Endothelial cell of umbilical vein (primary cell): ENCODE results near the gene ARNT2. TPM values are rescaled to one million over a fixed set of nuclear protein-coding genes. Genes with fewer than 3 reads are reported as not detected.

Experiments
- BruUV-seq: library from RNA; stranded (reverse); fragments of 400-500 nt; replicated peaks from 2 replicates; lab custom pipeline; 2021; lab: Mats Ljungman, UMichigan
- CTCF ChIA-PET: fragments of 300-600, 350-600 bp; sonication (Branson Sonifier 250); formaldehyde crosslinking; loops from one replicate; lab custom pipeline; 2021; ENCODE audit warnings: antibody characterized with exemption, inconsistent platforms; lab: Charles Lee
- POLR2A ChIA-PET: fragments of 300-600, 350-600 bp; sonication (Branson Sonifier 250); formaldehyde crosslinking; loops from one replicate; lab custom pipeline; 2021; ENCODE audit warnings: antibody characterized with exemption, inconsistent platforms; lab: Charles Lee
- DNase-seq: peaks from one replicate; pipeline ENCODE4 v3.0.0-alpha.2; 2011; ENCODE audit warnings: low read depth, low spot score
- FAIRE-seq: peaks from 2 replicates; lab custom pipeline; 2011; peaks lifted over from hg19 to GRCh38; lab: Jason Lieb, UNC
- H2AFZ ChIP-seq: 2 replicates; pipeline ENCODE4 v1.6.0; 2012; ENCODE audit warnings: low read depth, low read length, control low read depth, inconsistent platforms
- H3K27ac ChIP-seq: 2 replicates; pipeline ENCODE4 v1.5.1; 2011; ENCODE audit warnings: low read depth, mild to moderate bottlenecking, control low read depth, low read length, moderate library complexity; ENCODE audit not compliant: insufficient read depth
- H3K27me3 ChIP-seq, 2 experiments: 2 replicates each; pipeline versions ENCODE4 v1.6.0 to v1.6.1; 2011; ENCODE audit warnings: low read length in 2 of 2, mixed read lengths in 1 of 2; ENCODE audit not compliant: control insufficient read depth in 2 of 2, insufficient read depth in 2 of 2
- H3K36me3 ChIP-seq, 2 experiments: 2 replicates in 1 of 2; 3 replicates in 1 of 2; pipeline ENCODE4 v1.5.1; 2011; ENCODE audit warnings: low read length in 2 of 2, mild to moderate bottlenecking in 1 of 2, moderate library complexity in 1 of 2; ENCODE audit not compliant: control insufficient read depth in 2 of 2, insufficient read depth in 2 of 2; ENCODE audit errors: extremely low read depth in 1 of 2
- H3K4me1 ChIP-seq: 3 replicates; pipeline ENCODE4 v1.5.1; 2011; ENCODE audit warnings: mild to moderate bottlenecking, low read length; ENCODE audit not compliant: control insufficient read depth, insufficient read depth; ENCODE audit errors: extremely low read depth
- H3K4me2 ChIP-seq: 2 replicates; pipeline ENCODE4 v1.6.1; 2011; ENCODE audit warnings: low read length, control low read depth, mixed read lengths; ENCODE audit not compliant: insufficient read depth
- H3K4me3 ChIP-seq, 3 experiments: fragments of 200-600 bp in 1 of 3; sonication (generic), shearing (Covaris generic) in 1 of 3; replicated peaks in 1 of 3; 2 replicates each; pipeline ENCODE4 v1.5.1; 2011 to 2016; ENCODE audit warnings: control low read depth in 3 of 3, low read length in 3 of 3, mild to moderate bottlenecking in 2 of 3, inconsistent platforms in 1 of 3, low read depth in 1 of 3, moderate library complexity in 1 of 3; ENCODE audit not compliant: insufficient read depth in 1 of 3
- H3K79me2 ChIP-seq: 2 replicates; pipeline ENCODE4 v1.6.0; 2012; ENCODE audit warnings: low read length, inconsistent platforms; ENCODE audit not compliant: control insufficient read depth, insufficient read depth
- H3K9ac ChIP-seq: replicated peaks from 2 replicates; pipeline ENCODE3; 2011; ENCODE audit warnings: low read length, control low read depth; ENCODE audit not compliant: insufficient read depth; ENCODE audit errors: extremely low read depth
- H3K9me1 ChIP-seq: replicated peaks from 3 replicates; pipeline ENCODE4 v1.6.0; 2011; ENCODE audit warnings: mild to moderate bottlenecking, low read length; ENCODE audit not compliant: control insufficient read depth, insufficient read depth; ENCODE audit errors: extremely low read depth
- H3K9me3 ChIP-seq: replicated peaks from 2 replicates; pipeline ENCODE4 v1.5.1; 2012; ENCODE audit warnings: low read length, inconsistent platforms; ENCODE audit not compliant: control insufficient read depth, insufficient read depth
- H4K20me1 ChIP-seq: replicated peaks from 2 replicates; pipeline ENCODE3; 2011; ENCODE audit warnings: mild to moderate bottlenecking, low read length; ENCODE audit not compliant: control insufficient read depth, insufficient read depth; ENCODE audit errors: extremely low read depth
- EZH2 ChIP-seq: IDR thresholded peaks from 2 replicates; pipeline ENCODE4 v1.6.1; 2012; ENCODE audit warnings: borderline replicate concordance, low read depth, mild to moderate bottlenecking, moderate library complexity, low read length, inconsistent platforms; ENCODE audit not compliant: severe bottlenecking
- FOS ChIP-seq: IDR thresholded peaks from 2 replicates; pipeline ENCODE4 v1.6.1; 2011; ENCODE audit warnings: mild to moderate bottlenecking, low read length, moderate library complexity, borderline replicate concordance; ENCODE audit not compliant: insufficient read depth
- GATA2 ChIP-seq: IDR thresholded peaks from 2 replicates; pipeline ENCODE4 v1.7.0; 2011; ENCODE audit warnings: low read depth, mild to moderate bottlenecking, moderate library complexity, mixed read lengths, low read length; ENCODE audit not compliant: insufficient read length, insufficient read depth
- JUN ChIP-seq: IDR thresholded peaks from 2 replicates; pipeline ENCODE4 v1.6.1; 2011; ENCODE audit warnings: borderline replicate concordance, low read depth; ENCODE audit not compliant: insufficient read length, insufficient read depth
- MYC ChIP-seq: IDR thresholded peaks from one replicate; pipeline ENCODE4 v1.6.1; 2011; ENCODE audit warnings: mild to moderate bottlenecking, low read depth, low read length
- POLR2A ChIP-seq: IDR thresholded peaks from 2 replicates; pipeline ENCODE4 v1.6.1; 2012; ENCODE audit warnings: low read depth, mild to moderate bottlenecking, control low read depth, low read length
- POLR2AphosphoS5 ChIP-seq: IDR thresholded peaks from 2 replicates; pipeline ENCODE4 v1.6.1; 2012; ENCODE audit warnings: low read depth, mild to moderate bottlenecking, control low read depth, low read length, moderate library complexity; ENCODE audit not compliant: insufficient read depth
- dilution Hi-C: fragments of 300-500 bp; cut with MboI; formaldehyde crosslinking; loops from one replicate; pipeline ENCODE4 v1.15.0; 2019; ENCODE audit warnings: low sequenced_read_pairs; ENCODE audit not compliant: extremely low pct_ligation_motif_present
- intact Hi-C: fragments of 100-400 bp; cut with micrococcal nuclease; formaldehyde crosslinking; loops from one replicate; pipeline ENCODE4 v1.10.0; 2022
- polyA plus RNA-seq, 4 experiments: library from polyadenylated mRNA; depleted of rRNA in 3 of 4; stranded (reverse) in 3 of 4; unstranded in 1 of 4; fragments of >200 nt; gene quantifications; 2 replicates each; pipeline versions ENCODE4 v1.2.1 to v1.2.3, GENCODE V29; 2011 to 2012; ENCODE audit warnings: missing spikeins in 1 of 4
- total RNA-seq: library from RNA; stranded (reverse); gene quantifications from 2 replicates; pipeline ENCODE4 v1.2.3, GENCODE V29; 2021
- TF ChIP-seq, protein P1 (sequence below): IDR thresholded peaks from 2 replicates; pipeline ENCODE4 v1.6.1; 2011; ENCODE audit not compliant: insufficient read depth, insufficient read length

ARNT2 gene
- total and polyA plus RNA-seq, 2 donors (not counting 3 experiments of a cell fraction or from before 2014, with no cell fraction given): 0.03 to 0.20 TPM

DNA sequence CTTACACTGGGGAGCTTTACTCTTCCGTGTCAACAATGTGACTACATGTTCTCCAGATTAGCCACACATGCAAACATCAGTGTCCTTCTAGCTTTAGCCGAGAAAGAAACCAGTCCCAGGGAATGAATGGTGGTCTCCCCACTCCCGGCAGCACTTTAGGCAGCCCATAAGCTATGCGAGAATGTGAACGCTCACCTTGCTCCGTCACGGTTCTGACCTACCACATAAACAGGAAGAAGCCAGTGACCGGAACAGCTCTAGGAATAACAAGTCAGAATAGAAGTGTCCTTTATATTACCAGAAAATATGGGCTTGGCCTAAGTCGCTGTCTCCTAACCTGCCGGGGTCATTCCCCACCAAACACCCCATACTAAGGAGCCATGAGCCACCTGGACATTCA, 192.9 kb downstream of the ARNT2 start:
- no peaks in the 10 kb centered on the region for H3K9me1 ChIP-seq
- H3K4me2 ChIP-seq: no peak overlapping the region
- peaks cover 4% of the 10 kb centered on the region for H3K9me3 ChIP-seq
- no peaks in the 10 kb centered on the region for H3K79me2 ChIP-seq
- no peak overlapping the region for H2AFZ ChIP-seq
- no peaks in the 10 kb centered on the region for H4K20me1 ChIP-seq
- no TSS peak for BruUV-seq
- TF ChIP-seq JUN: no peak
- dilution Hi-C loops: no loop called here
- FAIRE-seq (peak; percentile 15), DNase-seq (no peak)
- H3K4me3 ChIP-seq: no peak overlapping the region
- H3K36me3 ChIP-seq: no peaks in the 10 kb centered on the region
- intact Hi-C loops: no loop called here
- CTCF ChIA-PET: interaction anchor here (0.7 to 2.6 kb wide), 2 partner anchors 29 to 179 kb away, joined by 3 to 12 read pairs; no protein-coding TSS in a partner anchor
- no peaks in the 10 kb centered on the region for H3K27me3 ChIP-seq
- POLR2A ChIA-PET: interaction anchor here (1.0 kb wide), 1 partner anchor 9 kb away, joined by 3 read pairs; no protein-coding TSS in a partner anchor
- H3K4me1 ChIP-seq: peaks cover 9% of the 10 kb centered on the region
- H3K9ac ChIP-seq: no peak overlapping the region
- no peak overlapping the region for H3K27ac ChIP-seq

DNA sequence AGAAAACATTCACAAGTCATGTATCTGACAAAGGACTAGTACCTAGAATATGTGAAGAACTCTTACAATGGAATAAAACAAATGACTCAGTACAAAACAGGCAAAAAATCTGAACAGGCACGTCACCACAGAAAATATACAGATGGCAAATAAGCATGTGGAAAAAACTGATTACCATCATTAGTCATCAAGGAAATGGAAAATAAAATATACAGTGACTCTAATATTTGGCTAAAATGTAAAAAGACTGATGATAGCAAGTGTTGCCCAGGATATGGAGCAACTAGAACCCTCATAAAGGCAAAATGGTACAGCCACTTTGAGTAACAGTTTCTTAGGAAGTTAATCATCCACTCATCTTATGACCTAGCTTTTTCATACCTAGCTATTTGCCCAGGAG, 195.2 kb downstream of the ARNT2 start:
- Histone ChIP-seq H3K4me2 (no peak overlapping the region), H3K9me3 (peaks cover 4% of the 10 kb centered on the region), H3K79me2 (no peaks in the 10 kb centered on the region), H3K9ac (no peak overlapping the region), H3K4me3 (no peak overlapping the region), H3K27me3 (no peaks in the 10 kb centered on the region), H4K20me1 (no peaks in the 10 kb centered on the region), H2AFZ (no peak overlapping the region), H3K4me1 (peaks cover 9% of the 10 kb centered on the region), H3K27ac (no peak overlapping the region), H3K9me1 (no peaks in the 10 kb centered on the region), H3K36me3 (no peaks in the 10 kb centered on the region)
- no TSS peak for BruUV-seq
- ChIA-PET CTCF (no interaction called here), POLR2A (no interaction called here)
- TF ChIP-seq POLR2A: no peak
- TF ChIP-seq, protein P1, sequence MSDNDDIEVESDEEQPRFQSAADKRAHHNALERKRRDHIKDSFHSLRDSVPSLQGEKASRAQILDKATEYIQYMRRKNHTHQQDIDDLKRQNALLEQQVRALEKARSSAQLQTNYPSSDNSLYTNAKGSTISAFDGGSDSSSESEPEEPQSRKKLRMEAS: no peak
- TF ChIP-seq FOS: peak; percentile 80
- TF ChIP-seq POLR2AphosphoS5: peak; percentile 20
- peak; percentile 75 for TF ChIP-seq JUN
- TF ChIP-seq EZH2: no peak
- TF ChIP-seq MYC: no peak
- TF ChIP-seq GATA2: peak; percentile 68
- dilution Hi-C loops: no loop called here
- DNase-seq: peak; percentile 75
- FAIRE-seq: peak; percentile 84
- intact Hi-C loops: loop anchor here (1.0 to 2.0 kb wide), 2 partner anchors 10 to 21 kb away; no protein-coding TSS in a partner anchor
